ENCODE results near the gene PUS10. TPM values are rescaled to one million over a fixed set of nuclear protein-coding genes. Genes with fewer than 3 reads are reported as not detected.

PUS10 gene
- total and polyA plus RNA-seq, 2 of the 13 experiments (the other 11 are each of a cell fraction or from before 2014, with no cell fraction given), result 41.4 to 44.3 TPM

DNA sequence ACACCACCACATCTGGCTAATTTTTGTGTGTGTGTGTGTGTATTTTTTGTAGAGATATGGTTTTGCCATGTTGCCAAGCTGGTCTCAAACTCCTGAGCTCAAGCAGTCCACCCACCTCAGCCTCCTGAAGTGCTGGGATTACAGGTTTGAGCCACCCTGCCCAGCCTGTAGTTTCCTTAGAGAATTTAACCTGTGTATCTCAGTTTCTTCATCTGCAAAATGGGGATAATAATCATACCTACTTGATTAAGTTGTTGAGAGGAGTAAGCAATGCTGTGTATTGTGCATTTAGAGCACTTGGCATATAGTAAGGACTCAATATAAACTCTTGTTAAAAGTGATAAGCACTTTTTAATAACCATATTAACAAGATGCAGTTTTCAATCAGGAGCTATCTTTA is 41.3 kb upstream of the PUS10 start:
- Histone ChIP-seq H3K4me3 (replicated peaks in 1 of 3; ENCODE audit: insufficient read depth in 1 of 3, low read depth in 2 of 3, low read length in 3 of 3) (no peak overlapping the region), H3K4me1 (ENCODE audit: insufficient read depth, low read length) (peaks cover 12% of the 10 kb centered on the region; the same call in 1 of the 2 replicates), H4K20me1 (ENCODE audit: insufficient read depth, low read length) (no peaks in the 10 kb centered on the region), H3K27me3 (ENCODE audit: control insufficient read depth in 1 of 2, insufficient read depth in 2 of 2, low read length in 2 of 2) (no peaks in the 10 kb centered on the region), H2AFZ (ENCODE audit: low read length) (no peak overlapping the region), H3K9me3 (ENCODE audit: low read length) (no peaks in the 10 kb centered on the region), H3K4me2 (ENCODE audit: low read depth, low read length) (no peak overlapping the region), H3K79me2 (ENCODE audit: insufficient read depth, low read length) (no peaks in the 10 kb centered on the region), H3K9ac (ENCODE audit: insufficient read depth, low read depth, low read length) (no peak overlapping the region), H3K36me3 (replicated peaks in 1 of 2; ENCODE audit: control insufficient read depth in 1 of 2, insufficient read depth in 2 of 2, low read length in 2 of 2) (peaks cover 2 to 7% of the 10 kb centered on the region in 2 experiments; a peak in 3 of 5 replicates), H3K27ac (ENCODE audit: extremely low read length, insufficient read depth, low read length) (no peak overlapping the region)
- in situ Hi-C loops (cut with HindIII; ENCODE audit: extremely low pct_ligation_motif_present, low pct_unique_long_range_greater_than_20kb), result no loop called here
- no peak for FAIRE-seq
- TF ChIP-seq, protein P1, sequence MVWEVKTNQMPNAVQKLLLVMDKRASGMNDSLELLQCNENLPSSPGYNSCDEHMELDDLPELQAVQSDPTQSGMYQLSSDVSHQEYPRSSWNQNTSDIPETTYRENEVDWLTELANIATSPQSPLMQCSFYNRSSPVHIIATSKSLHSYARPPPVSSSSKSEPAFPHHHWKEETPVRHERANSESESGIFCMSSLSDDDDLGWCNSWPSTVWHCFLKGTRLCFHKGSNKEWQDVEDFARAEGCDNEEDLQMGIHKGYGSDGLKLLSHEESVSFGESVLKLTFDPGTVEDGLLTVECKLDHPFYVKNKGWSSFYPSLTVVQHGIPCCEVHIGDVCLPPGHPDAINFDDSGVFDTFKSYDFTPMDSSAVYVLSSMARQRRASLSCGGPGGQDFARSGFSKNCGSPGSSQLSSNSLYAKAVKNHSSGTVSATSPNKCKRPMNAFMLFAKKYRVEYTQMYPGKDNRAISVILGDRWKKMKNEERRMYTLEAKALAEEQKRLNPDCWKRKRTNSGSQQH (CRISPR knock-in tag; IDR thresholded peaks at IDR 0.05; ENCODE audit: low read depth), result no peak
- TF ChIP-seq, protein P2, sequence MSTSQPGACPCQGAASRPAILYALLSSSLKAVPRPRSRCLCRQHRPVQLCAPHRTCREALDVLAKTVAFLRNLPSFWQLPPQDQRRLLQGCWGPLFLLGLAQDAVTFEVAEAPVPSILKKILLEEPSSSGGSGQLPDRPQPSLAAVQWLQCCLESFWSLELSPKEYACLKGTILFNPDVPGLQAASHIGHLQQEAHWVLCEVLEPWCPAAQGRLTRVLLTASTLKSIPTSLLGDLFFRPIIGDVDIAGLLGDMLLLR (CRISPR knock-in tag; IDR thresholded peaks at IDR 0.05), result no peak
- TF ChIP-seq ZNF629 (CRISPR knock-in tag; conservative IDR thresholded peaks at IDR 0.05), result peak; percentile 78
- TF ChIP-seq, protein P3, sequence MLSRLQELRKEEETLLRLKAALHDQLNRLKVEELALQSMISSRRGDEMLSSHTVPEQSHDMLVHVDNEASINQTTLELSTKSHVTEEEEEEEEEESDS (CRISPR knock-in tag; IDR thresholded peaks at IDR 0.05; ENCODE audit: borderline replicate concordance), result no peak
- POLR2A ChIA-PET, result interaction anchor here (1.1 kb wide), 1 partner anchor 38 kb away, joined by 4 read pairs; no protein-coding TSS in a partner anchor
- BruUV-seq (replicated peaks), result no TSS peak
- CTCF ChIA-PET (ENCODE audit: low intra/inter-chr PET ratio, low total read pairs), result no interaction called here
- ATAC-seq, result no peak
- intact Hi-C loops (cut with micrococcal nuclease; ENCODE audit: unreplicated experiment), result no loop called here
- no peak for DNase-seq (ENCODE audit: low spot score)

DNA sequence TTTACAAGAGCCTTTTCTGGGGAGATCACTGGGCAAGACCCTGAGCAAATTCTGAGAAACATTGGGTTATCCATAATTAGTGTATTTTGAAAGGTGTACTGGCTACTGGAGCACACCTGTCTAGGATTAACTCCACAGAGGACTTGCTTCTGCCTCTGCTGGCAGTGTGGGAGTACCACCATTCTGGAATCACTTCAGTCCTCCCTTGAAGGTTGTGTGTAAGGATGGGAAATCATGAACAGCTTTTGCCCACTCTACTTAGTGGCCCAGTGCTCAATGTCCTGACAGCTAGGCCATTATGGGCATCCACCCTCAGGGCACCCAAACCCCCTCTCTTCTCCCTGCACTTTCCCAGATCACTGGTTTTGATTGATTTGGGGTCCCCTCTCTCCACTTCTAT is 39.5 kb upstream of the PUS10 start:
- no peaks in the 10 kb centered on the region for H3K9me3 ChIP-seq (ENCODE audit: low read length)
- H3K36me3 ChIP-seq (replicated peaks in 1 of 2; ENCODE audit: control insufficient read depth in 1 of 2, insufficient read depth in 2 of 2, low read length in 2 of 2), result peaks cover 2 to 13% of the 10 kb centered on the region in 2 experiments; a peak in 3 of 5 replicates
- ChIA-PET CTCF (ENCODE audit: low intra/inter-chr PET ratio, low total read pairs) (no interaction called here), POLR2A (interaction anchor here (1.1 kb wide), 1 partner anchor 8 kb away, joined by 3 read pairs; the partner anchor contains the start of gene SANBR)
- H3K79me2 ChIP-seq (ENCODE audit: insufficient read depth, low read length), result no peaks in the 10 kb centered on the region
- no peak overlapping the region for H2AFZ ChIP-seq (ENCODE audit: low read length)
- no peak overlapping the region for H3K4me2 ChIP-seq (ENCODE audit: low read depth, low read length)
- in situ Hi-C loops (cut with HindIII; ENCODE audit: extremely low pct_ligation_motif_present, low pct_unique_long_range_greater_than_20kb), result no loop called here
- intact Hi-C loops (cut with micrococcal nuclease; ENCODE audit: unreplicated experiment), result no loop called here
- peaks cover 12% of the 10 kb centered on the region; the same call in 1 of the 2 replicates for H3K4me1 ChIP-seq (ENCODE audit: insufficient read depth, low read length)
- H3K27ac ChIP-seq (ENCODE audit: extremely low read length, insufficient read depth, low read length), result no peak overlapping the region
- no TSS peak for BruUV-seq (replicated peaks)
- H3K27me3 ChIP-seq (ENCODE audit: control insufficient read depth in 1 of 2, insufficient read depth in 2 of 2, low read length in 2 of 2), result no peaks in the 10 kb centered on the region
- no peaks in the 10 kb centered on the region for H4K20me1 ChIP-seq (ENCODE audit: insufficient read depth, low read length)
- H3K9ac ChIP-seq (ENCODE audit: insufficient read depth, low read depth, low read length), result no peak overlapping the region
- no peak overlapping the region for H3K4me3 ChIP-seq (replicated peaks in 1 of 3; ENCODE audit: insufficient read depth in 1 of 3, low read depth in 2 of 3, low read length in 3 of 3)
- FAIRE-seq (no peak), DNase-seq (ENCODE audit: low spot score) (no peak), ATAC-seq (peak; percentile 71)
- TF ChIP-seq ZNF816 (CRISPR knock-in tag; IDR thresholded peaks at IDR 0.05; ENCODE audit: borderline replicate concordance) (no peak), ZNF34 (CRISPR knock-in tag; IDR thresholded peaks at IDR 0.05; ENCODE audit: borderline replicate concordance) (no peak), ZNF441 (CRISPR knock-in tag; IDR thresholded peaks at IDR 0.05; ENCODE audit: borderline replicate concordance) (no peak), ARID2 (CRISPR knock-in tag; IDR thresholded peaks at IDR 0.05; ENCODE audit: borderline replicate concordance) (no peak), RNF2 (conservative IDR thresholded peaks at IDR 0.05; ENCODE audit: low read depth) (no peak), SSRP1 (CRISPR knock-in tag; IDR thresholded peaks at IDR 0.05) (no peak), ZNF737 (CRISPR knock-in tag; IDR thresholded peaks at IDR 0.05; ENCODE audit: borderline replicate concordance) (no peak)
- TF ChIP-seq, protein P4, sequence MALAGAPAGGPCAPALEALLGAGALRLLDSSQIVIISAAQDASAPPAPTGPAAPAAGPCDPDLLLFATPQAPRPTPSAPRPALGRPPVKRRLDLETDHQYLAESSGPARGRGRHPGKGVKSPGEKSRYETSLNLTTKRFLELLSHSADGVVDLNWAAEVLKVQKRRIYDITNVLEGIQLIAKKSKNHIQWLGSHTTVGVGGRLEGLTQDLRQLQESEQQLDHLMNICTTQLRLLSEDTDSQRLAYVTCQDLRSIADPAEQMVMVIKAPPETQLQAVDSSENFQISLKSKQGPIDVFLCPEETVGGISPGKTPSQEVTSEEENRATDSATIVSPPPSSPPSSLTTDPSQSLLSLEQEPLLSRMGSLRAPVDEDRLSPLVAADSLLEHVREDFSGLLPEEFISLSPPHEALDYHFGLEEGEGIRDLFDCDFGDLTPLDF (CRISPR knock-in tag; IDR thresholded peaks at IDR 0.05), result no peak
- TF ChIP-seq, protein P5, sequence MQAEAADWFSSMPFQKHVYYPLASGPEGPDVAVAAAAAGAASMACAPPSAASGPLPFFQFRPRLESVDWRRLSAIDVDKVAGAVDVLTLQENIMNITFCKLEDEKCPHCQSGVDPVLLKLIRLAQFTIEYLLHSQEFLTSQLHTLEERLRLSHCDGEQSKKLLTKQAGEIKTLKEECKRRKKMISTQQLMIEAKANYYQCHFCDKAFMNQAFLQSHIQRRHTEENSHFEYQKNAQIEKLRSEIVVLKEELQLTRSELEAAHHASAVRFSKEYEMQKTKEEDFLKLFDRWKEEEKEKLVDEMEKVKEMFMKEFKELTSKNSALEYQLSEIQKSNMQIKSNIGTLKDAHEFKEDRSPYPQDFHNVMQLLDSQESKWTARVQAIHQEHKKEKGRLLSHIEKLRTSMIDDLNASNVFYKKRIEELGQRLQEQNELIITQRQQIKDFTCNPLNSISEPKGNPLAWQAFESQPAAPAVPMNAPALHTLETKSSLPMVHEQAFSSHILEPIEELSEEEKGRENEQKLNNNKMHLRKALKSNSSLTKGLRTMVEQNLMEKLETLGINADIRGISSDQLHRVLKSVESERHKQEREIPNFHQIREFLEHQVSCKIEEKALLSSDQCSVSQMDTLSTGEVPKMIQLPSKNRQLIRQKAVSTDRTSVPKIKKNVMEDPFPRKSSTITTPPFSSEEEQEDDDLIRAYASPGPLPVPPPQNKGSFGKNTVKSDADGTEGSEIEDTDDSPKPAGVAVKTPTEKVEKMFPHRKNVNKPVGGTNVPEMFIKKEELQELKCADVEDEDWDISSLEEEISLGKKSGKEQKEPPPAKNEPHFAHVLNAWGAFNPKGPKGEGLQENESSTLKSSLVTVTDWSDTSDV (CRISPR knock-in tag; IDR thresholded peaks at IDR 0.05), result no peak

Measured in HepG2 (cell line).